HTERT RPE-1 (cell line): Measurements from ENCODE around the gene HS3ST2.

Experiments used
- in situ Hi-C: fragments of 300-500 bp; cut with MboI; formaldehyde crosslinking; loops from 4 replicates; pipeline ENCODE4 v1.14.3; 2020; ENCODE audit warnings: low sequenced_read_pairs

Gene HS3ST2

GRCh38 chr16:22813948-22814710 is at the start of gene HS3ST2:
HS3ST2 (plus strand) TSS chr16:22814162; CDS start chr16:22814611, 449 bp downstream.
- in situ Hi-C loops = no loop called here

- in situ Hi-C loops = no loop called here
Observed at GRCh38 chr16:22764662-22765327, 49.2 kb upstream of the HS3ST2 start.

- in situ Hi-C loops = no loop called here
Observed at GRCh38 chr16:22765479-22765878, 48.5 kb upstream of the HS3ST2 start.

GRCh38 chr16:22770866-22771265 is 43.1 kb upstream of the HS3ST2 start:
- in situ Hi-C loops = no loop called here

GRCh38 chr16:22771551-22771950 is 42.4 kb upstream of the HS3ST2 start:
- in situ Hi-C loops = no loop called here

GRCh38 chr16:22775220-22775922 is 38.6 kb upstream of the HS3ST2 start:
- in situ Hi-C loops = no loop called here

- in situ Hi-C loops = no loop called here
Observed at GRCh38 chr16:22781480-22781879, 32.5 kb upstream of the HS3ST2 start.

GRCh38 chr16:22782314-22782713 is 31.6 kb upstream of the HS3ST2 start:
- in situ Hi-C loops = no loop called here

- in situ Hi-C loops = no loop called here
Observed at GRCh38 chr16:22784690-22785214, 29.2 kb upstream of the HS3ST2 start.

GRCh38 chr16:22785552-22785951 is 28.4 kb upstream of the HS3ST2 start:
- in situ Hi-C loops = no loop called here

- in situ Hi-C loops = no loop called here
Observed at GRCh38 chr16:22786284-22786683, 27.7 kb upstream of the HS3ST2 start.

GRCh38 chr16:22786691-22787090 is 27.3 kb upstream of the HS3ST2 start:
- in situ Hi-C loops = no loop called here

- in situ Hi-C loops = no loop called here
Observed at GRCh38 chr16:22787466-22788192, 26.3 kb upstream of the HS3ST2 start.

- in situ Hi-C loops = no loop called here
Observed at GRCh38 chr16:22788193-22788530, 25.8 kb upstream of the HS3ST2 start.

GRCh38 chr16:22789281-22789945 is 24.5 kb upstream of the HS3ST2 start:
- in situ Hi-C loops = no loop called here

GRCh38 chr16:22797551-22797950 is 16.4 kb upstream of the HS3ST2 start:
- in situ Hi-C loops = no loop called here

- in situ Hi-C loops = no loop called here
Observed at GRCh38 chr16:22799113-22799512, 14.8 kb upstream of the HS3ST2 start.

GRCh38 chr16:22804893-22805292 is 9.1 kb upstream of the HS3ST2 start:
- in situ Hi-C loops = no loop called here

- in situ Hi-C loops = no loop called here
Observed at GRCh38 chr16:22805326-22805725, 8.6 kb upstream of the HS3ST2 start.

- in situ Hi-C loops = no loop called here
Observed at GRCh38 chr16:22806811-22807210, 7.2 kb upstream of the HS3ST2 start.
